Measurements from ENCODE around the gene RNU7-1.

- TF ChIP-seq, protein P1, sequence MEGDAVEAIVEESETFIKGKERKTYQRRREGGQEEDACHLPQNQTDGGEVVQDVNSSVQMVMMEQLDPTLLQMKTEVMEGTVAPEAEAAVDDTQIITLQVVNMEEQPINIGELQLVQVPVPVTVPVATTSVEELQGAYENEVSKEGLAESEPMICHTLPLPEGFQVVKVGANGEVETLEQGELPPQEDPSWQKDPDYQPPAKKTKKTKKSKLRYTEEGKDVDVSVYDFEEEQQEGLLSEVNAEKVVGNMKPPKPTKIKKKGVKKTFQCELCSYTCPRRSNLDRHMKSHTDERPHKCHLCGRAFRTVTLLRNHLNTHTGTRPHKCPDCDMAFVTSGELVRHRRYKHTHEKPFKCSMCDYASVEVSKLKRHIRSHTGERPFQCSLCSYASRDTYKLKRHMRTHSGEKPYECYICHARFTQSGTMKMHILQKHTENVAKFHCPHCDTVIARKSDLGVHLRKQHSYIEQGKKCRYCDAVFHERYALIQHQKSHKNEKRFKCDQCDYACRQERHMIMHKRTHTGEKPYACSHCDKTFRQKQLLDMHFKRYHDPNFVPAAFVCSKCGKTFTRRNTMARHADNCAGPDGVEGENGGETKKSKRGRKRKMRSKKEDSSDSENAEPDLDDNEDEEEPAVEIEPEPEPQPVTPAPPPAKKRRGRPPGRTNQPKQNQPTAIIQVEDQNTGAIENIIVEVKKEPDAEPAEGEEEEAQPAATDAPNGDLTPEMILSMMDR (conservative IDR thresholded peaks at IDR 0.05; ENCODE audit: low read depth, low read length): no peak
- TF ChIP-seq POLR2A (IDR thresholded peaks at IDR 0.05; ENCODE audit: low read depth, low read length): no peak
- no peak for TF ChIP-seq RAD21 (IDR thresholded peaks at IDR 0.05; ENCODE audit: low read length)
- no peak for TF ChIP-seq NFE2L2 (IDR thresholded peaks at IDR 0.05; ENCODE audit: low read depth, low read length)
- TF ChIP-seq MAZ (IDR thresholded peaks at IDR 0.05; ENCODE audit: borderline replicate concordance, low read depth, low read length): no peak; the same call in 1 of the 2 replicates
- TF ChIP-seq SMC3 (IDR thresholded peaks at IDR 0.05; ENCODE audit: low read depth, low read length): no peak
- TF ChIP-seq MAFK (IDR thresholded peaks at IDR 0.05; ENCODE audit: low read depth, low read length): no peak
- no peak for TF ChIP-seq ELK1 (IDR thresholded peaks at IDR 0.05; ENCODE audit: borderline replicate concordance, low read depth, low read length)
- TF ChIP-seq, protein P2, sequence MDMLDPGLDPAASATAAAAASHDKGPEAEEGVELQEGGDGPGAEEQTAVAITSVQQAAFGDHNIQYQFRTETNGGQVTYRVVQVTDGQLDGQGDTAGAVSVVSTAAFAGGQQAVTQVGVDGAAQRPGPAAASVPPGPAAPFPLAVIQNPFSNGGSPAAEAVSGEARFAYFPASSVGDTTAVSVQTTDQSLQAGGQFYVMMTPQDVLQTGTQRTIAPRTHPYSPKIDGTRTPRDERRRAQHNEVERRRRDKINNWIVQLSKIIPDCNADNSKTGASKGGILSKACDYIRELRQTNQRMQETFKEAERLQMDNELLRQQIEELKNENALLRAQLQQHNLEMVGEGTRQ (IDR thresholded peaks at IDR 0.05; ENCODE audit: low read depth, low read length): no peak
- TF ChIP-seq CHD1 (IDR thresholded peaks at IDR 0.05; ENCODE audit: low read depth, low read length): no peak
- TF ChIP-seq RCOR1 (IDR thresholded peaks at IDR 0.05; ENCODE audit: insufficient replicate concordance, low read length): no peak
Measured at GRCh38 chr12:6928022-6928702, 15.5 kb upstream of the RNU7-1 start.

All from IMR-90 (cell line).